HepG2 (cell line): Measurements from ENCODE around the gene CDR2L. TPM values are rescaled to one million over a fixed set of nuclear protein-coding genes. Genes with fewer than 3 reads are reported as not detected.
A peak's percentile ranks its signal among the peaks of the same experiment; 100 is the strongest.

ENCODE experiments used
- ATM ChIP-seq: fragments of 450-650 bp; IDR thresholded peaks from 2 replicates; pipeline ENCODE4 v1.7.1; 2017; ENCODE audit warnings: mild to moderate bottlenecking, borderline replicate concordance
- CENPX ChIP-seq: sonication (generic); formaldehyde crosslinking; IDR thresholded peaks from 2 replicates; pipeline ENCODE4 v1.9.0; 2021; ENCODE audit warnings: mild to moderate bottlenecking, missing genetic modification reagents, moderate library complexity
- DPF2 ChIP-seq: sonication (generic); formaldehyde crosslinking; IDR thresholded peaks from 2 replicates; pipeline ENCODE4 v1.4.0; 2020; ENCODE audit warnings: mild to moderate bottlenecking, low read depth, missing genetic modification reagents, borderline replicate concordance
- E2F2 ChIP-seq: sonication (generic); formaldehyde crosslinking; IDR thresholded peaks from 2 replicates; pipeline ENCODE4 v1.4.0; 2020; ENCODE audit warnings: missing genetic modification reagents, borderline replicate concordance
- ETV5 ChIP-seq: IDR thresholded peaks from 2 replicates; pipeline ENCODE4 v1.6.1; 2018; ENCODE audit warnings: missing biosample characterization, missing genetic modification reagents, inconsistent platforms, borderline replicate concordance
- FOXK2 ChIP-seq: fragments of 450-650 bp; IDR thresholded peaks from 2 replicates; pipeline ENCODE4 v1.6.1; 2016
- HCFC1 ChIP-seq: fragments of 150-350 bp; IDR thresholded peaks from 2 replicates; pipeline ENCODE4 v1.6.1; 2014; ENCODE audit warnings: low read depth, low read length
- JDP2 ChIP-seq: sonication (generic); formaldehyde crosslinking; IDR thresholded peaks from 2 replicates; pipeline ENCODE4 v1.8.1; 2022; ENCODE audit warnings: missing genetic modification reagents, borderline replicate concordance
- KDM2A ChIP-seq: sonication (generic); formaldehyde crosslinking; IDR thresholded peaks from 2 replicates; pipeline ENCODE4 v1.4.0; 2020; ENCODE audit warnings: low read depth, missing genetic modification reagents, borderline replicate concordance
- PAWR ChIP-seq: sonication (generic); formaldehyde crosslinking; IDR thresholded peaks from 2 replicates; pipeline ENCODE4 v1.4.0; 2020; ENCODE audit warnings: missing genetic modification reagents, mild to moderate bottlenecking, borderline replicate concordance
- PCBP1 ChIP-seq: fragments of 200-400 bp; formaldehyde crosslinking; IDR thresholded peaks from 2 replicates; pipeline ENCODE4 v1.6.1; 2017; ENCODE audit warnings: mild to moderate bottlenecking, low read depth, low read length, borderline replicate concordance
- RAD51 ChIP-seq: fragments of 450-650 bp; IDR thresholded peaks from 2 replicates; pipeline ENCODE4 v1.6.1; 2016; ENCODE audit warnings: borderline replicate concordance
- RBM22 ChIP-seq: fragments of 200-400 bp; formaldehyde crosslinking; optimal IDR thresholded peaks from 2 replicates; pipeline ENCODE3; 2017; ENCODE audit warnings: mild to moderate bottlenecking, low read length, moderate library complexity
- SP2 ChIP-seq: sonication (generic); formaldehyde crosslinking; IDR thresholded peaks from 2 replicates; pipeline ENCODE4 v1.5.1; 2020; ENCODE audit warnings: mild to moderate bottlenecking, missing genetic modification reagents
- SRSF1 ChIP-seq: fragments of 200-400 bp; formaldehyde crosslinking; optimal IDR thresholded peaks from 2 replicates; pipeline ENCODE3; 2017; ENCODE audit warnings: mild to moderate bottlenecking, low read depth, low read length, moderate library complexity
- TAF1 ChIP-seq: sonication (generic); formaldehyde crosslinking; IDR thresholded peaks from 2 replicates; pipeline ENCODE4 v1.4.0; 2020; ENCODE audit warnings: missing genetic modification reagents
- TEAD3 ChIP-seq: optimal IDR thresholded peaks from 2 replicates; pipeline ENCODE3; 2016; ENCODE audit warnings: borderline replicate concordance
- TEF ChIP-seq: sonication (generic); formaldehyde crosslinking; IDR thresholded peaks from 2 replicates; pipeline ENCODE4 v1.5.0; 2020; ENCODE audit warnings: missing genetic modification reagents
- TMF1 ChIP-seq: sonication (generic); formaldehyde crosslinking; IDR thresholded peaks from 2 replicates; pipeline ENCODE4 v1.8.1; 2022; ENCODE audit warnings: low read depth, missing genetic modification reagents
- YY1 ChIP-seq: IDR thresholded peaks from 2 replicates; pipeline ENCODE4 v1.6.1; 2011; ENCODE audit warnings: low read length, low read depth, moderate library complexity, mild to moderate bottlenecking; ENCODE audit not compliant: insufficient read depth, insufficient replicate concordance
- ZBTB26 ChIP-seq: IDR thresholded peaks from 2 replicates; pipeline ENCODE4 v1.6.1; 2016; ENCODE audit warnings: missing compliant biosample characterization, missing genetic modification reagents, borderline replicate concordance
- ZMYM3 ChIP-seq: sonication (generic); formaldehyde crosslinking; IDR thresholded peaks from 2 replicates; pipeline ENCODE4 v1.5.1; 2020; ENCODE audit warnings: mild to moderate bottlenecking, missing genetic modification reagents
- ZNF44 ChIP-seq: sonication (generic); formaldehyde crosslinking; IDR thresholded peaks from 2 replicates; pipeline ENCODE4 v1.5.1; 2020; ENCODE audit warnings: mild to moderate bottlenecking, missing genetic modification reagents
- ZNF577 ChIP-seq: sonication (generic); formaldehyde crosslinking; IDR thresholded peaks from 2 replicates; pipeline ENCODE4 v1.4.0; 2020; ENCODE audit warnings: mild to moderate bottlenecking, low read depth, missing genetic modification reagents, borderline replicate concordance
- ZNF746 ChIP-seq: sonication (generic); formaldehyde crosslinking; IDR thresholded peaks from 2 replicates; pipeline ENCODE4 v1.8.0; 2022; ENCODE audit warnings: mild to moderate bottlenecking, missing genetic modification reagents
- ZNF772 ChIP-seq: sonication (generic); formaldehyde crosslinking; IDR thresholded peaks from 2 replicates; pipeline ENCODE4 v1.5.0; 2020; ENCODE audit warnings: mild to moderate bottlenecking, missing genetic modification reagents
- ZSCAN22 ChIP-seq: sonication (generic); formaldehyde crosslinking; IDR thresholded peaks from 2 replicates; pipeline ENCODE4 v1.4.0; 2020; ENCODE audit warnings: mild to moderate bottlenecking, missing genetic modification reagents
- polyA plus RNA-seq, 8 experiments: library from polyadenylated mRNA; depleted of rRNA in 3 of 8; stranded (reverse) in 7 of 8; unstranded in 1 of 8; fragments of >200 nt; fragmentation: Illumina TruSeq in 4 of 8; extraction: Trizol in 4 of 8; gene quantifications; 2 replicates each; pipeline versions ENCODE4 v1.2.1 to v1.2.3, GENCODE V29; 2011 to 2016; ENCODE audit warnings: low read depth in 4 of 8, missing spikeins in 1 of 8, mixed read lengths in 1 of 8; ENCODE audit not compliant: insufficient read depth in 1 of 8
- total RNA-seq, 5 experiments: library from RNA; depleted of rRNA; stranded (reverse); fragments of >200 nt; fragmentation: Illumina TruSeq; extraction: Trizol; gene quantifications; 2 replicates each; pipeline ENCODE4 v1.2.3, GENCODE V29; 2016; ENCODE audit warnings: low read depth in 1 of 5

Gene CDR2L
- total and polyA plus RNA-seq, 2 of the 13 experiments (the other 11 are each of a cell fraction or from before 2014, with no cell fraction given), result 1.9 to 2.1 TPM

GRCh38 chr17:75046407-75047289 is 59.2 kb downstream of the CDR2L start, which contains the start of the genes ATP5PD and KCTD2 (continued):
- peak; percentile 98 for TF ChIP-seq SP2 (CRISPR knock-in tag)
- no peak; the same call in 1 of the 2 replicates for TF ChIP-seq ZBTB26 (CRISPR knock-in tag)
- TF ChIP-seq TEAD3 (CRISPR knock-in tag), result peak; percentile 62
- peak; percentile 97 for TF ChIP-seq YY1
- peak; percentile 92; the same call in 1 of the 2 replicates for TF ChIP-seq ZNF44 (CRISPR knock-in tag)
- TF ChIP-seq ETV5 (CRISPR knock-in tag), result peak; percentile 67; the same call in 1 of the 2 replicates
- peak; percentile 97 for TF ChIP-seq KDM2A (CRISPR knock-in tag)
- TF ChIP-seq ZNF746, result no peak
- TF ChIP-seq ZNF772 (CRISPR knock-in tag), result no peak; the same call in none of the 2 replicates
- peak; percentile 53; the same call in 1 of the 2 replicates for TF ChIP-seq HCFC1
- TF ChIP-seq E2F2 (CRISPR knock-in tag), result peak; percentile 65; the same call in 1 of the 2 replicates
- no peak for TF ChIP-seq ZSCAN22 (CRISPR knock-in tag)
- TF ChIP-seq RBM22, result no peak
- TF ChIP-seq TEF, result no peak
- TF ChIP-seq DPF2 (CRISPR knock-in tag), result no peak
- TF ChIP-seq ATM, result no peak
- TF ChIP-seq ZMYM3 (CRISPR knock-in tag), result peak; percentile 58
- TF ChIP-seq SRSF1, result peak; percentile 99
- peak; percentile 72 for TF ChIP-seq FOXK2
- TF ChIP-seq CENPX, result no peak
- TF ChIP-seq PCBP1, result peak; percentile 93; the same call in 1 of the 2 replicates
- no peak; the same call in 1 of the 2 replicates for TF ChIP-seq TMF1 (CRISPR knock-in tag)
- peak; percentile 89 for TF ChIP-seq TAF1 (CRISPR knock-in tag)
- no peak; the same call in 1 of the 2 replicates for TF ChIP-seq JDP2 (CRISPR knock-in tag)
- no peak for TF ChIP-seq RAD51
- TF ChIP-seq ZNF577 (CRISPR knock-in tag), result 0 out of 2 replicates have a peak, but pooled peaks have one; percentile 6
- no peak for TF ChIP-seq PAWR (CRISPR knock-in tag)
